ENCODE data around the gene PWP1. TPM values are rescaled to one million over a fixed set of nuclear protein-coding genes. Genes with fewer than 3 reads are reported as not detected.

The PWP1 gene
- total and polyA plus RNA-seq, 9 of the 15 experiments (the other 6 are each of a cell fraction or from before 2014, with no cell fraction given), result 61.6 to 401 (median 111) TPM

DNA sequence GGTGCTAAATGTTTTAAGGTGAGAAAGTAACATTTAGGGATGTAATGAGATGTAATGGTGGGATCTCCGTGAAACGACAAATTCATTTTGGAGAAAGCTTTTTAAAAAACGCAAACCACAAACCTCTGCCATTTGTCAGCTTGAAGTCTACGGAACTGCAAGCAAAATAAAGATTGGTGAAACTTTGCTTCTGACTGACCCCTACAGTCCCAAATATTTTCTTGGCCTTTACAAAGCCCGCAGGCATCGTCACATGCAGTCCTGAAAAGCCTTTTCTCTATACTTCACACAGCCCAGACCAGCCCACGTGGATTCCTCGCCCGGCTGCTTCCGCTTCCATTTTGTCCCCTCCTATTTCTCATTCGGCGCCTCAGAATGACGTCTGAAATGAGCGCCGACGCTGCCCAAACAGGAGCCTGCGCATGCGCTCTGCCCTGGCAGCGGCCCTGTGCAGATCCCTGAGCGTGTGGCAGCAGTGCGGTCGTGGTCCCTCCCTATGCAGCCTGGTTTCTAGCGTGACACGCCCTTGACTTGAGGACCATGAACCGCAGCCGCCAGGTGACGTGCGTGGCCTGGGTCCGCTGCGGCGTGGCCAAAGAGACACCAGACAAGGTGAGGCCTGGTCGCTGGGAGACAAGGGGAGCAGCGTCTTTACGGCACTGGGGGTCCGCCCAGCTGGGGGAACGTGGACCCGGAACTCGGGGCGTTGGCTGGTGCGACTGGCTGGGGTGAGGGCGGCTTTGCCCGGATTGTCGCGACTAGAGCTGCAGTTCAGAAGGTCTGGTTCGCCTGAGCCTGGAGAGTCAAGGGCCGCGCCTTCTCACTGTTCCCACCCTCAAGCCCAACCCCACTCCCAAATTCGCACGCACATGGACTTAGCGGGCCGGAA lies at the start of gene PWP1 (continued):
- TF ChIP-seq, protein P1, sequence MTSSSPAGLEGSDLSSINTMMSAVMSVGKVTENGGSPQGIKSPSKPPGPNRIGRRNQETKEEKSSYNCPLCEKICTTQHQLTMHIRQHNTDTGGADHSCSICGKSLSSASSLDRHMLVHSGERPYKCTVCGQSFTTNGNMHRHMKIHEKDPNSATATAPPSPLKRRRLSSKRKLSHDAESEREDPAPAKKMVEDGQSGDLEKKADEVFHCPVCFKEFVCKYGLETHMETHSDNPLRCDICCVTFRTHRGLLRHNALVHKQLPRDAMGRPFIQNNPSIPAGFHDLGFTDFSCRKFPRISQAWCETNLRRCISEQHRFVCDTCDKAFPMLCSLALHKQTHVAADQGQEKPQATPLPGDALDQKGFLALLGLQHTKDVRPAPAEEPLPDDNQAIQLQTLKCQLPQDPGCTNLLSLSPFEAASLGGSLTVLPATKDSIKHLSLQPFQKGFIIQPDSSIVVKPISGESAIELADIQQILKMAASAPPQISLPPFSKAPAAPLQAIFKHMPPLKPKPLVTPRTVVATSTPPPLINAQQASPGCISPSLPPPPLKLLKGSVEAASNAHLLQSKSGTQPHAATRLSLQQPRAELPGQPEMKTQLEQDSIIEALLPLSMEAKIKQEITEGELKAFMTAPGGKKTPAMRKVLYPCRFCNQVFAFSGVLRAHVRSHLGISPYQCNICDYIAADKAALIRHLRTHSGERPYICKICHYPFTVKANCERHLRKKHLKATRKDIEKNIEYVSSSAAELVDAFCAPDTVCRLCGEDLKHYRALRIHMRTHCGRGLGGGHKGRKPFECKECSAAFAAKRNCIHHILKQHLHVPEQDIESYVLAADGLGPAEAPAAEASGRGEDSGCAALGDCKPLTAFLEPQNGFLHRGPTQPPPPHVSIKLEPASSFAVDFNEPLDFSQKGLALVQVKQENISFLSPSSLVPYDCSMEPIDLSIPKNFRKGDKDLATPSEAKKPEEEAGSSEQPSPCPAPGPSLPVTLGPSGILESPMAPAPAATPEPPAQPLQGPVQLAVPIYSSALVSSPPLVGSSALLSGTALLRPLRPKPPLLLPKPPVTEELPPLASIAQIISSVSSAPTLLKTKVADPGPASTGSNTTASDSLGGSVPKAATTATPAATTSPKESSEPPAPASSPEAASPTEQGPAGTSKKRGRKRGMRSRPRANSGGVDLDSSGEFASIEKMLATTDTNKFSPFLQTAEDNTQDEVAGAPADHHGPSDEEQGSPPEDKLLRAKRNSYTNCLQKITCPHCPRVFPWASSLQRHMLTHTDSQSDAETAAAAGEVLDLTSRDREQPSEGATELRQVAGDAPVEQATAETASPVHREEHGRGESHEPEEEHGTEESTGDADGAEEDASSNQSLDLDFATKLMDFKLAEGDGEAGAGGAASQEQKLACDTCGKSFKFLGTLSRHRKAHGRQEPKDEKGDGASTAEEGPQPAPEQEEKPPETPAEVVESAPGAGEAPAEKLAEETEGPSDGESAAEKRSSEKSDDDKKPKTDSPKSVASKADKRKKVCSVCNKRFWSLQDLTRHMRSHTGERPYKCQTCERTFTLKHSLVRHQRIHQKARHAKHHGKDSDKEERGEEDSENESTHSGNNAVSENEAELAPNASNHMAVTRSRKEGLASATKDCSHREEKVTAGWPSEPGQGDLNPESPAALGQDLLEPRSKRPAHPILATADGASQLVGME (CRISPR knock-in tag; IDR thresholded peaks at IDR 0.05), result no peak
- TF ChIP-seq, protein P2, sequence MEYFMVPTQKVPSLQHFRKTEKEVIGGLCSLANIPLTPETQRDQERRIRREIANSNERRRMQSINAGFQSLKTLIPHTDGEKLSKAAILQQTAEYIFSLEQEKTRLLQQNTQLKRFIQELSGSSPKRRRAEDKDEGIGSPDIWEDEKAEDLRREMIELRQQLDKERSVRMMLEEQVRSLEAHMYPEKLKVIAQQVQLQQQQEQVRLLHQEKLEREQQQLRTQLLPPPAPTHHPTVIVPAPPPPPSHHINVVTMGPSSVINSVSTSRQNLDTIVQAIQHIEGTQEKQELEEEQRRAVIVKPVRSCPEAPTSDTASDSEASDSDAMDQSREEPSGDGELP (CRISPR knock-in tag; IDR thresholded peaks at IDR 0.05; ENCODE audit: borderline replicate concordance), result peak; percentile 95
- 0 out of 2 replicates have a peak, but pooled peaks have one; percentile 12 for TF ChIP-seq HIVEP1 (CRISPR knock-in tag; IDR thresholded peaks at IDR 0.05)
- TF ChIP-seq ZNF384 (IDR thresholded peaks at IDR 0.05; ENCODE audit: low read depth, low read length), result 0 out of 2 replicates have a peak, but pooled peaks have one; percentile 9
- TF ChIP-seq BRD4 (IDR thresholded peaks at IDR 0.05), result 0 out of 2 replicates have a peak, but pooled peaks have one; percentile 71
- peak; percentile 73; the same call in 1 of the 2 replicates for TF ChIP-seq ZKSCAN1 (IDR thresholded peaks at IDR 0.05; ENCODE audit: low read depth, low read length)
- peak in 1 of 2 experiments; percentile 73; a peak in 2 of 4 replicates for TF ChIP-seq FOXA3 (CRISPR knock-in tag; conservative IDR thresholded peaks at IDR 0.05 in 1 of 2, IDR thresholded peaks at IDR 0.05 in 1 of 2)
- TF ChIP-seq CSDE1 (IDR thresholded peaks at IDR 0.05), result peak in 1 of 2 experiments; percentile 81; a peak in 2 of 4 replicates
- TF ChIP-seq KDM5B (IDR thresholded peaks at IDR 0.05; ENCODE audit: insufficient replicate concordance, low read depth, low read length), result peak; percentile 82
- peak; percentile 82 for TF ChIP-seq KHSRP (IDR thresholded peaks at IDR 0.05)
- TF ChIP-seq GMEB1 (CRISPR knock-in tag; IDR thresholded peaks at IDR 0.05), result peak; percentile 72
- TF ChIP-seq PHF20 (IDR thresholded peaks at IDR 0.05; ENCODE audit: partially characterized antibody), result peak; percentile 96
- TF ChIP-seq SMC3 (conservative IDR thresholded peaks at IDR 0.05; ENCODE audit: insufficient read depth, low read depth, low read length), result no peak
- TF ChIP-seq ZBTB1 (CRISPR knock-in tag; IDR thresholded peaks at IDR 0.05; ENCODE audit: borderline replicate concordance, low read depth), result peak; percentile 67; the same call in 1 of the 2 replicates
- TF ChIP-seq ZNF140 (CRISPR knock-in tag; IDR thresholded peaks at IDR 0.05), result no peak
- no peak for TF ChIP-seq HMG20B (CRISPR knock-in tag; IDR thresholded peaks at IDR 0.05)
- TF ChIP-seq, protein P3, sequence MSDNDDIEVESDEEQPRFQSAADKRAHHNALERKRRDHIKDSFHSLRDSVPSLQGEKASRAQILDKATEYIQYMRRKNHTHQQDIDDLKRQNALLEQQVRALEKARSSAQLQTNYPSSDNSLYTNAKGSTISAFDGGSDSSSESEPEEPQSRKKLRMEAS (CRISPR knock-in tag; IDR thresholded peaks at IDR 0.05), result peak; percentile 95
- peak; percentile 98 for TF ChIP-seq ELF2 (CRISPR knock-in tag; IDR thresholded peaks at IDR 0.05)
- TF ChIP-seq L3MBTL2 (IDR thresholded peaks at IDR 0.05), result peak; percentile 93
